GM12874 (cell line): ENCODE measurements around the gene ZDHHC22.

ENCODE experiments used
- CTCF ChIP-seq: IDR thresholded peaks from 2 replicates; pipeline ENCODE4 v1.5.1; 2011; ENCODE audit warnings: low read depth, mild to moderate bottlenecking, control low read depth, low read length, moderate library complexity; ENCODE audit not compliant: insufficient read depth

ZDHHC22 gene

DNA sequence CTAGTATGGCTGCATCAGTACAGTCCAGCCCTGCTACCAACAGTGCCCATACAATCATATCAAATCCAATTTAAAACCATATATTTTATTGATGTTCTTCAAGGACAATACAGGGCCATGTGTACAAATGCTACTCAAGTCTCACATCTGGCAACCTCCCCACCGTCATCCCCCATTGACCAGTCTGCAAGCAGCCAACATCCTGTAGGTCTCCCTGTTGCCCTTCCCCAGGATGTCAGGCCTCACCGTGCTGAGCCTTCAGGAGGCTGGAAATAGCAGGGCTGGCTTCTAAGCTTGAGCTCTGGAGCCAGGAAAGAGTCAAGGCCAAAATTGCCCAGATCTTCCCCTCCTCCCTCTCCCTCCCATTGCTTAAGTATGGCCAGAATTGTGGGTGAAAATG is 10.4 kb downstream of the ZDHHC22 start:
- no peak for TF ChIP-seq CTCF

- TF ChIP-seq CTCF = no peak
These were observed 11.2 kb downstream of the ZDHHC22 start for GRCh38 chr14:77130386-77130785.

DNA sequence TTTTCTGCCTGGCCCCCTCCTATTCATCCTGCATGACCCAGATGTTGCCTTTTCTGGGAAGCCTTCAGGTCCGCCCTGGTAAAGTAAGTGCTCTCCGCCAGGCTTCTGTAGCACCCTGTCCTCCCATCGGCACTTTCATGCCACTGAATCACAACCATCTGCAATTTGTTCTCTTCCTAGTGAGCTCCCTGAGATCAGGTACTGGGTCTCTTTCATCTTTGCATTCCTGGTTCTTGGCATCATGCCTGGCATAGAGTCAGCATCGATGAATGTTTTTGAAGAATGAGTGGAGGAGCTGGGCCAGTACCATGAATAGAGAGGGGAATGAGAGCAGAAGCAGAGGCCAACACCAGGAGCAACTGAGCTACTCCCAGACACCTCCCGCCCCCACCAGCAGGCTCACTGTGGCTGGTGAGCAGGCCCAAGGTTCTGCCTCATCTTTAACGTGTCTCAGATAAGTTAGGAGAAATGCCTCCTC is 13.1 kb downstream of the ZDHHC22 start:
- no peak for TF ChIP-seq CTCF

DNA sequence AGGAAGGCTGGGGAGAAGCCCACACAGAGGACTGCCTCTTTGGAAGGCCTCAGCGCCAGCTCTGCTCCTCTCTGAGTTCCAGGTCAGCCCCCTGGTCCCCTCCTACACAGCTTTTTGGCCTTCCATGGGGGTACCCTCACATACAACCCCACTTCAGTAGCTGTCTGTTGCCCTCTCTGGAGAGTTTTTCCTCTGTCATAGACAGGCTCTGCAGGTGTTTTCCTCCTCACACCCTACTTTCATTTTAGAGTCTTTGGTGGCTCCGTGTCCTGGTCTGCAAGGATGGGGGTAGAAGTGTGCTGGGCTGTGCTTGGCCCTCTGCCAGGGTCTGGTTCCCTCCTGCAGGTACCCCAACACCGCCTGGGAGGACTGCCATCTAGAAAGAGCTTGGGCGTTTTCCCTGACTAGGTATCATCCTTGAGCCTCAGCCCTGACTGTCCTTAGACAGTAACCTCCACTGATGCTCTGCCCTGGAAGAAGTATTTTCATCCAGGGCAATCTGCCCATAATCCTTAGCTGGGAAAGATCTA is 15.1 kb downstream of the ZDHHC22 start:
- no peak for TF ChIP-seq CTCF

- no peak for TF ChIP-seq CTCF
These were observed 15.7 kb downstream of the ZDHHC22 start for GRCh38 chr14:77125823-77126325.

GRCh38 chr14:77125281-77125801 is 16.2 kb downstream of the ZDHHC22 start:
- no peak for TF ChIP-seq CTCF

DNA sequence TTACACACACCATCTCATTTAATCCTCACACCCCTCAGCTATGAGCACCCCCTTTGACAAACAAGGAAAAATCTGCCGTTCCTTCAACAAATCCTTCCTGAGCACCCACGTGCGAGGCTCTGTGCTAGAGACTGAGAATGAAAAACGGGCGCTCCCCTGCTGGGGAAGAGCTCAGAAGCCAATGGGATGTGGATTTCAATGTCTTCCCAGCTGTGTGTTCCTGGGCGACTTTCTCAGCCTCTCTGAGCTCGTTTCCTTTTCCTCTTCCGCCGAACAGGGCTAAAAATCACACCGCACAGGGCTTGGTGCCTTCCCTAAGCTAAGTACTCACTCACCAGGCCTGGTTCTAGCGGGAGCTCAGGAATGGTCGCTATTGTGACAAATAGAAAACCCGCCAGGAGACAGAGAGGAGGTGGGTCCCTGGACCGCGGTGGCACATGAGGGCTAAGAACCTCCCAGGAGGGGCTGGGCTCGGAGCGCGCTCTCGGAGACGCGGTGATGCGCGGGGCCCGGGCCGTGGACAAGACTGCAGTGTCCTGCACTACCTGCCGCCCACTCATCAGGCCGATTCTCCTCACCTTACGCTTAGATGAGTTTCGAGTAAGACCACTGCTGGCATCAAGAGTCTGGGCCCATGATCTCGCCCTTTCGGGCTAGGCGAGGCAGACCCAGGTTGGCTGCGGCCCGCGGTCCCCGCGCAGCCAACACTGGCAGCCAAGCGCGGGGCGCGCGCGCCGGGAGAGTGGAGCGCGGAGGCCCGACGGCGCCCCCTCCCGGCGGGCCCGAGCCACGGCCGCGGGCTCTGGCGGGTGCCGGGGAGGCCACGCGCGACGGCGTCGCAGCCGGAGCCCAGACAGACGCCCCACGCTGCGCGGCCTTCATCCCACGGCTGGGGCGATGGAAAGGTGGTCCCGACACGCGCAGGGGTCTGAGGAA is 17.0 kb downstream of the ZDHHC22 start:
- peak; percentile 78 for TF ChIP-seq CTCF
